ENCODE results near the gene HOXA10.

HOXA10 gene

DNA sequence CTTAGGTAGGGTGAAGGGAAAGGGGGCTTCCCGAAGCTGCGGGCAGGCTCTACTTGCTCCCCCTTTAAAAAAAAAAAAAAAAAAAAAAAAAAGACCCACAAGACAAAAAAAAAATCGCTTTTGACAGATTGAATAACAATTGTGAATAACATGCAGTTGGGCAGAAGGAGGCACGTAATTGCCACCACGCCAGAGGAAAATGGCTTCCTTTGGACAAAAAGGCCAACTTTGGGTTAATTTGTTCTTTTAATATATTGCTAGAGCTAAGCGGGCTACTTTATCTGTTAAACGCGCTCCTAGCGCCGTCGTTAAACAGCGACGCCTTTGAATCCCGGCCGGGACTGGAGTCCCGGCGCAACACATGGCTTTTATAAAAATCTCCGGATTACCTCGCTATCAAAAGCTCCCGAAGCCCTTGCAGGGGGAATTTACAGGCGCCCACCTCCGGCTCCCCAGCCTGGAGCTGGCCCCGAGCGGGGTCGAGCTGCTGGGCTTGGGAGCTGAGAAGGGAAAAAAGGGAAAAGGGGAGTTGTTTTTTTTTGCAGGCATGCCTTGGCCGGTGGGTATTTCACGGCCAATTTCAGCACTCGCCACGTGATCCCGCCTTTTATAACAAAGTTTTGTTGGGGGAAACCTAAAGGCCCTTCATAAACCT is 9.7 kb upstream of the HOXA10 start:
- H3K4me1 Mint-ChIP-seq, result peaks cover 43% of the 10 kb centered on the region
- H3K27me3 Mint-ChIP-seq, result peaks cover 100% of the 10 kb centered on the region
- CTCF ChIA-PET, result interaction anchor here (3.0 kb wide), 1 partner anchor 12 kb away, joined by 11 read pairs; no protein-coding TSS in a partner anchor
- DNase-seq, result peak; percentile 11
- peak overlapping the region; percentile 24 for H3K27ac Mint-ChIP-seq
- H3K9me3 Mint-ChIP-seq, result no peaks in the 10 kb centered on the region
- H3K36me3 Mint-ChIP-seq, result peaks cover 14% of the 10 kb centered on the region
- peak overlapping the region; percentile 21 for H3K4me3 Mint-ChIP-seq

DNA sequence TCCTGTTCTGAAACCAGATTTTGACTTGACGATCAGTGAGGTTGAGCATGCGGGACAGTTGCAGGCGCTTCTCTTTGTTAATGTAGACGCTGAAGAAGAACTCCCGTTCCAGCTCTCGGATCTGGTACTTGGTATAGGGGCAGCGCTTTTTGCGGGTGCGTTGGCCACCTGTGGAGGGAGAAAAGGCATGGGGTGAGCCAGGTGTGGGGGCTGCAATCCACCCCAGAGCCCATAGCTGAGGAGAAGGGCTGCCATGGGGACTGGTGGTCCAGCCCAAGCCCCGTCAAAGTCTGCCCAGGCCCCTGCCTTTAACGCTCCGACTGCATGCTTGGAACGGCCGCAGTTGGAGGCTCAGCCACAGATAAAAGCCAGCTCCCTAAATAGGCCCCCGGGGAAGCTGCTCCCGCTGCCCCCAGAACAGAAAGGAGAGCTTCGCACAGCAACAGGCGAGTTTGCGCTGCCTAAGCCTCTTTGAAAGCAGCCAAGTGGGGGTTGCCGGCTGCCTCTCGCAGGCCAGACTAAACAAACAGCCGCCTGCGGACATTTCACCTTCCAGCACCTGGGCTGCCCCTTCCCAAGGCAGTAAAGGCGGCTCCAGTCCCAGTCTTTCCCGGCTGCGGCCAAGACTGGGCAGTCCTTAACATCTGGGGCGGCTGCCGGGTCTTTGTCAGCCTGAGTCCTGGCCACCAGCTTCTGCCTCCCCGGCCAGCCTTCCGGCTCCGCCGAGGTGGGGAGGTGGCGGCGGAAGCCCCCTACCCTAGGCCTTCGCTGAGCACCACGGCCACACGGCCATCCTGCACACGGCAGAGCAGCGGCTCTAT is 9.0 kb upstream of the HOXA10 start:
- Mint-ChIP-seq H3K4me3 (no peak overlapping the region), H3K36me3 (peaks cover 9% of the 10 kb centered on the region), H3K27ac (no peak overlapping the region), H3K27me3 (peaks cover 99% of the 10 kb centered on the region), H3K4me1 (peaks cover 36% of the 10 kb centered on the region), H3K9me3 (no peaks in the 10 kb centered on the region)
- DNase-seq, result peak; percentile 18
- CTCF ChIA-PET, result interaction anchor here (1.2 to 3.0 kb wide), 2 partner anchors 13 to 22 kb away, joined by 4 to 11 read pairs; no protein-coding TSS in a partner anchor

DNA sequence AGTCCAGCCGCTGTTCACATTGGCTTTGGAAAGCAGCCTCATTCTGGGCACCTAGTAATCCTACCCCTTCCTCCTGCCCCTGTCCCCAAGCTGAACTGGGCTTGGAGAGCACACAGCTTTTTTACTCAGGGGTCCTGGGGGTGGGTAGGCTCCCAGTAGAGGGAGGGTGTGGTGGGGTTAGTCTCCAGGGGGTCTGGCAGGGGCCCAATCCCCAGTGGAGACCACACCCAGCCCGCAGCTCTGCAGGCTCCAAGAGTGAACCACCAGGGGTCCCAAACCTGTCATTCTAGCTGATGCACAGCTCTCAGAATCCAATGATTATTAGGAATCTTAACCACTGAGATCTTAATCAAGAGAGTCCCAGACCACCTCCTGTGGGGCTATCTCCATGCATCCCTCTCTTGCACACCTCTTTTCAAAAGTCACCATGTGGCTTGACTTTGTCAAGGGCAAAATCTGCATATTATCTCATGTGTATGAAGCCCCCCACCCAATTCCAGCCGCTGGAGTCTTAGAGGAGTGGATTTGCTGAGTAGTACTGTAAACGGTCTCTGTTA is 8.2 kb upstream of the HOXA10 start:
- Mint-ChIP-seq H3K27me3 (peaks cover 99% of the 10 kb centered on the region), H3K9me3 (no peaks in the 10 kb centered on the region), H3K27ac (no peak overlapping the region), H3K4me3 (no peak overlapping the region), H3K36me3 (peaks cover 9% of the 10 kb centered on the region), H3K4me1 (peaks cover 29% of the 10 kb centered on the region)
- CTCF ChIA-PET, result interaction anchor here (1.2 to 3.0 kb wide), 3 partner anchors 14 to 22 kb away, joined by 3 to 11 read pairs (median 4); no protein-coding TSS in a partner anchor
- DNase-seq, result peak; percentile 12

DNA sequence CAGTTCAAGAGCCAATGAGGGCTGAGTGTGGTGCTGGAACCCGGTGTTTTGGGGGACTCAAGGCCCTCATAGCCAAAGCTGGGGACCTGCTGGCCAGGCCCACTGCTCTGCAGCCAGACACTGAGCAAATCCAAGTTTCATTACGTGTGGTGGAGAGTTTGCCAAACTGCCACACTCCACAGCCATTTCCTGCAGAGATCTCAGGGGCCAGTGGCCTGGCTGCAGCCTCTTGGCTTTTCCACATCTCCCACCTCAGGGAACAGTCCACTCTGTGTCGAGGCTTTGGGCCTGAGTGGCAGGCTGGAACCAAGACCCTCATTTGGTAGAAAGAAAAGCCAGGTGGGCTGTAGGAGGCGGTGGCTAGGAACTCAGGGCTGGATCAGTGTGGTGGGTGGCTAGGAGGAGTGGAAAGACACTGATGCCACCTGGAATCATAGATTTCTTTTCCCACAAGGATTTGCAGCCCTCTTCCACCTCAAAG is 7.7 kb upstream of the HOXA10 start:
- Mint-ChIP-seq H3K36me3 (peaks cover 9% of the 10 kb centered on the region), H3K4me1 (peaks cover 26% of the 10 kb centered on the region), H3K4me3 (no peak overlapping the region), H3K27ac (no peak overlapping the region), H3K9me3 (no peaks in the 10 kb centered on the region), H3K27me3 (peaks cover 99% of the 10 kb centered on the region)
- CTCF ChIA-PET, result interaction anchor here (1.3 to 3.0 kb wide), 2 partner anchors 14 to 23 kb away, joined by 3 to 11 read pairs; no protein-coding TSS in a partner anchor
- DNase-seq, result peak; percentile 12

DNA sequence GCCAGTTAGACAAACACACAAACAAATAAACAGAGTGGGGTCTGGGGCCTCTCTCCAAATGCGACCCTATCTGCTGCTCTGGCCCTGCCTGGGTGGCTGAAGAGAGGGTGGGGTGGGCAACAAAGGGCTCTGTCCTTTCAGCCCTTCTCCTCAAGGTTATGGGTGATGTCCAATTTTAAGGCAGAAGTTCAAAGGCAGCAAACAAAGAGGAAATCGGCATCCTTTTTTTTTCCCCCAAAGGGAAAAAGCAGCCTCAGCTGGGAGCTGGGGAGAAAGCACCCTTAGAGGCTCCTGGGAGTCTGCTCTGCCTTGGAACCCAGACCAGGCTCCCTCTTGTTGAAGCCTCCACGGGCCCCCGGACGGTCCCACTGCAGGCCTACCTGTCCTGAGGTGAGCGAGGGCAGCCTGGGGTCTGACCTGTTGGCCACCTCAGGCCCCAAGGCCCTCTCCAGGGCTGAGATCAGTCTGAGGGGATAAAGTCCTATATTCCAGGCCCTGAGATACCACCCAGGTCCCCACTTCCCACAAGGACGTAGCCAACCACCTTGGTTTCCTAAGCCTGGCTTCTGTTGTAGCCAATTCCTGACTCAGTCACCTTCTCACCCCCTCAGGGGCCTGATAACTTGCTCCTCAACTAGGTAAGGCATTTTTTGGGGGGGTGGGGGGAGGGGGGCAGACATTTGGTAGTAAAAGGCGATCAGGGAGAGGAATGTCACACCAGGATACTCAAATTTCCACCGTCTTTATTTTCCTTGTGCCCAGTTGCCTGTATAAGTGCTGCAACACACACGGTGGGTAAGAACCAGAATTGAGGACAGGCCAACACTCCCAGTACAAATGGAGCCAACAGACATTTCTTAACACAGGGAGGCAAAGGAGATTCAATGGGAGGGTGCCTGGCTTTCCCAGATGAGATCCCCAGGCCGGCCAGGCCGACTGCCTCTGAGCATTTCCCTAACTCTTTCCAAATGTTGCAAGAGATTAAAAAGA is 6.6 kb upstream of the HOXA10 start:
- Mint-ChIP-seq H3K36me3 (peaks cover 4% of the 10 kb centered on the region), H3K27me3 (peaks cover 99% of the 10 kb centered on the region), H3K4me3 (no peak overlapping the region), H3K4me1 (peaks cover 17% of the 10 kb centered on the region), H3K27ac (no peak overlapping the region), H3K9me3 (no peaks in the 10 kb centered on the region)
- no peak for DNase-seq
- CTCF ChIA-PET, result interaction anchor here (0.7 to 2.4 kb wide), 7 partner anchors 10 to 58 kb away, joined by 3 to 12 read pairs (median 4); no protein-coding TSS in a partner anchor

DNA sequence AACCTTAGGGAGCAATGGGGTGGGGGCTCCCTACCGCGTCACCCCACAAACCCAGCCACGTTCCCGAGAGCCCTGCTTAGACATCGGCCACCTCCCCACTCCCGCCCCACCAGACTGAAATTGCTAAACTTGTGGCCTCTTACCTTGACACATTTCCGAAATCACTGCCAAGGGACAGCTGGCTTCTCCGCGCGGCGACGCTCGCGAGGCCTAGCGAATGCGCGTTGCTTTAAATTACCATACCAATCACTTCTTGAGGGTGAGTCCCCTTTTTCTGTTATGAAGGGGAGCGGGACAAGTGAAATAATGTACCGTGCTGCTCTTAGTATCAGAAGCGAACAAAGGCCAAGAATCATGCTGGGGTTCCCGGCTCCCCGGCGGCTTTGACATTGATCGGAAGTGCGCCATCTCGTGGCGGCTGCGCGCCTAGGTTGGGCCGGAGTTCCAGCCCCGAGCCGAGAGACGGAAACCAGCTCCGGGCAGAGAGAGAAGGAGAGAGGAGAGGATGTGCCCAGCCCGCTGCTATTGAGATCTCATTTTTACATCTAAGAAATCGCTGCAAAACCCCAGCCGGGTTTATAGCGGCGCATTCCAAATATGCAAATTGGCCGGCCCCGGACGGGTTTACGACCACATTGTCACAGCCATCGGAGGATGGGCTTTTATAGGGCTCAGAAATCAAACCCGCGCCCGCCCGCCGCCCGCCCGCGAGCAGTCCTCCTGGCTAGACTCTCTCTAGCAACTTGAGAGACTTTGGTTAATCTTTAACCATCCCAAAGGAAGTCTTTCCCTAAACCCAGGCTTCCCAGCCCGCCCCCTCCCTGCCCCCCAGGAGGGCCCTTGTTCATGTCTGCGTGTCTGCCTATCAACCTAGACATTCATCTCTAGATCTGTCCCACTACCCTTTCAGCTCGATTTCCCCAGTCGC is 5.6 kb upstream of the HOXA10 start:
- no peak overlapping the region for H3K4me3 Mint-ChIP-seq
- peaks cover 2% of the 10 kb centered on the region for H3K36me3 Mint-ChIP-seq
- peak; percentile 62 for DNase-seq
- H3K27me3 Mint-ChIP-seq, result peaks cover 99% of the 10 kb centered on the region
- H3K27ac Mint-ChIP-seq, result peak overlapping the region; percentile 65
- CTCF ChIA-PET, result interaction anchor here (0.7 to 2.4 kb wide), 10 partner anchors 10 to 58 kb away, joined by 3 to 12 read pairs (median 4); no protein-coding TSS in a partner anchor
- H3K9me3 Mint-ChIP-seq, result no peaks in the 10 kb centered on the region
- H3K4me1 Mint-ChIP-seq, result peaks cover 8% of the 10 kb centered on the region

DNA sequence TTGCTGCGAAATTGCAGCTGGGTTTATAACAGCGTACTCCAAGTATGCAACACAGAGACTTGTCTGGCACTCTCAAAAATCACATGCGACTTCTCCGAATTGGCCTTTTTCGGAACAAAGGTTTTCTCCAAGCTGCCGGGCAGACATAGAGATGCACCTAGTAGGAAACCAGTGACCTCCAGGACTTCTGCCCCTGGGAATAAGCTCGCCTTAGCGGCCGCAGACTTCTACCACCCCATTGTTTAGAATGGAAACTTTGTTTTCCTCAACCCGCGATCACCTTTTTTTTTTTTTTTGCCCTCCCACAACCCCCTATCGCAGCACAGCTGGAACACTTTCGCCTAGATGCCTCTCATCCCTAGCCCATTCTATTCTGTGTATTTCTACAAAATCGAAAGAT is 4.9 kb upstream of the HOXA10 start:
- peaks cover 2% of the 10 kb centered on the region for H3K36me3 Mint-ChIP-seq
- DNase-seq, result peak; percentile 9
- H3K27me3 Mint-ChIP-seq, result peaks cover 99% of the 10 kb centered on the region
- no peak overlapping the region for H3K4me3 Mint-ChIP-seq
- H3K27ac Mint-ChIP-seq, result peak overlapping the region; percentile 65
- no peaks in the 10 kb centered on the region for H3K9me3 Mint-ChIP-seq
- H3K4me1 Mint-ChIP-seq, result peaks cover 8% of the 10 kb centered on the region
- CTCF ChIA-PET, result interaction anchor here (0.6 to 2.4 kb wide), 9 partner anchors 11 to 711 kb away, joined by 3 to 12 read pairs (median 4); no protein-coding TSS in a partner anchor

DNA sequence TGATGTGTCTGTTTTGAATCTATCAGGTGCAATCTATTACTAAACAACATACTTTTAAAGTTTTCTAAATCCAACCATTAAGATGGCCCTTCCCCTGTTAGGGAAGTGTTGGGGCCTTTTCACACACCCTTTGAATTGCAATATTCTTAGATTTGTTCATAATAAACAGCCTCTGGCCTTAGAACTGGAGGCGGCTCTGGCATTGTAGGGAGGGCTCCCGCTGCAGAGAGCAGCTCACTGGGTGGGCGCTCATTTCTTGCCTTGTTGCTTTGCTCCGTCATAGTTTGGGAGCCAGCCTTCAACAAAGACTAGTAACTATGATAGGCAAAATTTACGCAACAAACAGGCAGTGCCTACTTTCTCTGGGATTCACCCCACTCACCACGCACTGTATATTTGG is 4.2 kb upstream of the HOXA10 start:
- no peaks in the 10 kb centered on the region for H3K9me3 Mint-ChIP-seq
- peaks cover 8% of the 10 kb centered on the region for H3K4me1 Mint-ChIP-seq
- H3K4me3 Mint-ChIP-seq, result no peak overlapping the region
- peaks cover 98% of the 10 kb centered on the region for H3K27me3 Mint-ChIP-seq
- CTCF ChIA-PET, result interaction anchor here (1.5 to 2.4 kb wide), 5 partner anchors 12 to 33 kb away, joined by 3 to 12 read pairs (median 6); no protein-coding TSS in a partner anchor
- DNase-seq, result no peak
- H3K36me3 Mint-ChIP-seq, result peaks cover 2% of the 10 kb centered on the region
- H3K27ac Mint-ChIP-seq, result no peak overlapping the region

DNA sequence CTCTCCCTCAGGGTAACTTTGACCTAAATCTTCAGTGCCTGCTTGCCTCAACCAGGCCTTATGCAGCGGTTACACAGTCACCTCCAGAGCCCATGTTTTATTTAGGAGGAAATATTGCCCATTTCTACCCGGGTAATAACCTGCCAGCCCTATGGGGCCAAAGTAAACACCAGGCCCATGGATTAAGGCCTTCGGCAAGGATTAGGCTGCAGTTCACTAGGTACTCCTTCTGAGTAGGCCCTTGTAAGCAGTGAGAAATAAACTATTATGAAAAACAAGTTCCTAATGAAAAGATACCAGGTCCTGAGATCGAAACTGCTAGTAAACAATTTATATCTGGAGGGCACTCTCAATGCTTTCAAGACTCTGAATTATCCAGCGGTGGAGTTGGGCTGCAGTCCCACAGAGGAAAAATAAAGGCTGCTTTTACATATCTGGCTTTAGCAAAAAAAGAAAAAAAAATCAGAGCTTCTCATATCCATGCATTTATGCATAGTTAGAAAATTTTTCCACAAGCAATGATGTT is 3.7 kb upstream of the HOXA10 start:
- CTCF ChIA-PET, result interaction anchor here (1.6 to 2.4 kb wide), 4 partner anchors 12 to 18 kb away, joined by 6 to 12 read pairs (median 8); no protein-coding TSS in a partner anchor
- no peak for DNase-seq
- Mint-ChIP-seq H3K27me3 (peaks cover 98% of the 10 kb centered on the region), H3K4me3 (no peak overlapping the region), H3K4me1 (peaks cover 8% of the 10 kb centered on the region), H3K27ac (no peak overlapping the region), H3K9me3 (no peaks in the 10 kb centered on the region), H3K36me3 (peaks cover 3% of the 10 kb centered on the region)

DNA sequence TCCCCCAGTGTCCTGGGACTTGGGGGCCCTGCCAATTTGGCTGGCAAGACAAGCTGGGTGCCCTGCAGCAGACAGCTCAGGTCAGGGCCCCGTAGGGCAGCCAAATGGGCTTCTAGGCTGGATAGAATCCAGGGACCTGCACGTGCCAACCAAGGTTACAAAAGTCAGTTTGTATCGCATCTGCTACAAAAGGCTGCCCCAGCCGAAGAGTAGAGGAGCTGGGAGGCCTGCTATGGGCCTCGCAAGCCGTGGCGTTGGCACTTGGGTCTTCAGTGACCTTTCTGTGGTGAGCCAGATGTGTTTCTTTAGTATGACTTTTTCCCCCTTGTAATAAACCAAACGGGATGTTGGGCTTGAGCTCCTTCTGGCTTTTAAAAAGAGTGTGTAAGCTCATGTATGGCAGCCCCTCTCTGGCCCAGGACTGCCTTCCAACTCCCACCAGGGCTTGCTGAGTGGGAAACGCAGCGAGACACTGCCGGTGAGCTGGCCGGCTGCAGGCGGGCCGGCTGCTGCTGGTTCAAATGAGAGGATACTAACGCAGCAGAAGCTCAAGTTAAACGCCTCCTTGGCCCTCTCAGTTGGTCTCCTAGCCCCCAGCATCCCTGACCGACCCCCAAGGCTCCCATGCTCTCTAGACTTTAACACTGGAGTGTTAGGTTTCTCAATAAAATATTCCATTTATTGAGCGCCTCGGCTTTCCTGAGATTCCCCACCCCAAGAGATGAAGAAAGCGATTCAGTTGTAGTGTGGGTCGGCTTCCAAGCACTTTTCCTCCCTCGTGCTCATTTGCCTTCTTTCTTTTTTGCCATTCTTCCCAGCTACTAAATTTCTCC is 3.1 kb upstream of the HOXA10 start:
- Mint-ChIP-seq H3K36me3 (peaks cover 5% of the 10 kb centered on the region), H3K4me3 (no peak overlapping the region), H3K27ac (no peak overlapping the region), H3K27me3 (peaks cover 98% of the 10 kb centered on the region), H3K9me3 (no peaks in the 10 kb centered on the region), H3K4me1 (peaks cover 8% of the 10 kb centered on the region)
- CTCF ChIA-PET, result interaction anchor here (1.4 to 2.2 kb wide), 2 partner anchors 16 to 19 kb away, joined by 3 to 8 read pairs; no protein-coding TSS in a partner anchor
- peak; percentile 7 for DNase-seq

DNA sequence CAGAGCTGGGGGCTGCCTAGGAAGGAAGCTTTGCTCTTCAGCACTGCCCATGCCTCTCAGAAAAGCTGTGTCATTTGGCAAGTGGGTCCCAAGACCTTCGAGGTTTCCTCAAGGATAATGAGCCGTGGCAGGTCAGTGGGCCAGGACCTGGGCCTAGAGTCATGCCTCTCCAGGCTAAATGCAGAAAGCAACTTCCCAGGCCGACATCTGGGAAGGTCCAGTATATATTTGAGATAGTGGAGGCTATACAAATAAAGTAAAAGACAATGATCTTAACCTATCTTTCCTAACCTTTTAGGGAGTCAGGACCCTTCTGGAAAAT is 2.4 kb upstream of the HOXA10 start:
- no peaks in the 10 kb centered on the region for H3K9me3 Mint-ChIP-seq
- H3K36me3 Mint-ChIP-seq, result peaks cover 8% of the 10 kb centered on the region
- no peak overlapping the region for H3K27ac Mint-ChIP-seq
- CTCF ChIA-PET, result interaction anchor here (1.4 to 2.2 kb wide), 2 partner anchors 15 to 20 kb away, joined by 3 to 8 read pairs; no protein-coding TSS in a partner anchor
- peaks cover 11% of the 10 kb centered on the region for H3K4me1 Mint-ChIP-seq
- peaks cover 98% of the 10 kb centered on the region for H3K27me3 Mint-ChIP-seq
- no peak for DNase-seq
- H3K4me3 Mint-ChIP-seq, result no peak overlapping the region

Measured in activated naive CD4-positive, alpha-beta T cell treated with anti-CD3 and anti-CD28 coated beads, Interleukin-2, amount 10 ng/mL, durations not matched to agents 7 days and 5 days (primary cell).